ENCODE results near the gene ASTL.

ASTL gene

GRCh38 chr2:96112501-96113366, 25.6 kb downstream of the ASTL start:
- DNase-seq (ENCODE audit: low spot score) = no peak

- DNase-seq (ENCODE audit: low spot score) = no peak
Measured at GRCh38 chr2:96111823-96112500, 26.3 kb downstream of the ASTL start.

- no peak for DNase-seq (ENCODE audit: low spot score)
Measured at GRCh38 chr2:96111257-96111640, 27.1 kb downstream of the ASTL start.

GRCh38 chr2:96110621-96111256, 27.6 kb downstream of the ASTL start:
- no peak for DNase-seq (ENCODE audit: low spot score)

GRCh38 chr2:96109931-96110511, 28.3 kb downstream of the ASTL start:
- no peak for DNase-seq (ENCODE audit: low spot score)

GRCh38 chr2:96109361-96109680, 29.0 kb downstream of the ASTL start:
- DNase-seq (ENCODE audit: low spot score) = no peak

- DNase-seq (ENCODE audit: low spot score) = no peak
Measured at GRCh38 chr2:96108541-96109360, 29.6 kb downstream of the ASTL start.

- DNase-seq (ENCODE audit: low spot score) = no peak
Measured at GRCh38 chr2:96108151-96108540, 30.2 kb downstream of the ASTL start.

GRCh38 chr2:96107708-96108065, 30.6 kb downstream of the ASTL start:
- no peak for DNase-seq (ENCODE audit: low spot score)

GRCh38 chr2:96106991-96107707, 31.2 kb downstream of the ASTL start:
- no peak for DNase-seq (ENCODE audit: low spot score)

- no peak for DNase-seq (ENCODE audit: low spot score)
Measured at GRCh38 chr2:96105994-96106715, 32.1 kb downstream of the ASTL start.

- no peak for DNase-seq (ENCODE audit: low spot score)
Measured at GRCh38 chr2:96105152-96105915, 33.0 kb downstream of the ASTL start.

GRCh38 chr2:96104487-96104861, 33.8 kb downstream of the ASTL start:
- DNase-seq (ENCODE audit: low spot score) = no peak

- DNase-seq (ENCODE audit: low spot score) = no peak
Measured at GRCh38 chr2:96103761-96104486, 34.4 kb downstream of the ASTL start.

GRCh38 chr2:96103187-96103601, 35.1 kb downstream of the ASTL start:
- no peak for DNase-seq (ENCODE audit: low spot score)

- no peak for DNase-seq (ENCODE audit: low spot score)
Measured at GRCh38 chr2:96102596-96103186, 35.6 kb downstream of the ASTL start.

GRCh38 chr2:96100893-96101304, 37.4 kb downstream of the ASTL start:
- no peak for DNase-seq (ENCODE audit: low spot score)

GRCh38 chr2:96099861-96100798, 38.2 kb downstream of the ASTL start:
- no peak for DNase-seq (ENCODE audit: low spot score)
